GM18870 (cell line): ENCODE results near the gene RAPGEF4.

Experiments used
- ATAC-seq: cut with Tn5 transposase; IDR thresholded peaks from one replicate; pipeline ENCODE4 v1.9.1; 2021; ENCODE audit warnings: moderate library complexity; ENCODE audit not compliant: unreplicated experiment

The RAPGEF4 gene

DNA sequence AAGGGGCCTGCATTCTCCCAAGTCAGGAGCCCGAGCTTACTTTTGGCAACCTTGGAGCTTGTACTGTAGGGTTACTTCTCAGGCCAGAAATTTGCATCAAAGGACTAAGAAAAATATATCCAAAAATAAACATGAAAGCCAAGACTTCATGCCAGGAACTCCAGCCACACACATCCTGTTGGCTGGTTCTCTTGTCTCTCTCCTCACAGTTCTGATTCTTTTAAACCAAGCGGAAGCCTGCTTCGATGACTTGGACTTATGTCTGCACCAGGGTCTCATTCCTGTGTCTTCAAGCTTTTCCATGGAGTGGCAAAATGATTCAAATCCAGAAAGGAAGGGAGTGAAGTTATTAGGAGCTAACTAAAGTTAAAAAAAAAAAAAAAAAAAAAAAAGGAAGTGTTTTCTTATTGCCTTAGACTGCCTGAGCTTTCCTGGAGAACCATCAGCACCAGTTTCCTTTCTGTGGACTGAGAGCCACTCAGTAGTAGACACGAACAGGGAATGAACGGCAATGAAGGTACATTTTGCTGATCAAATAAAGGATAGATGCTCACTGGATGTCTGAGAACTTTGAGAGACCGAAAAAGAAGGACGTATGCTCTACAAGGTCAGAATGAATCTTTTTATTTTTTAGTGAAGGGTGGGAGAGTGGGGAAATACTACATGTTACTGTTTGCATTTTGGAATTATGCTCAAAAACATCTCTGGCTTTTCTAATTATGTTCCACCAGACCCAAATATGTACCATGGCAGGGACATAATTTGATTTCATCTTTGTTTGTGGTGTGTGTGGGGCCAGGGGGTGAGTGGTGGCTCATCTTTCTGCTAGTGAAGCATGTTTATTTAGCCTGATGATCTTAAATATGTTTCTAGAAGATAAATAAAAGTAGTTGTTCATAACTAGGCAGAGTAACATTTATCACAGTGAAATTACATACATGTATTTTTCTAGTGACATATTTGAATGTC, 86.0 kb downstream of the RAPGEF4 start:
- ATAC-seq = no peak

DNA sequence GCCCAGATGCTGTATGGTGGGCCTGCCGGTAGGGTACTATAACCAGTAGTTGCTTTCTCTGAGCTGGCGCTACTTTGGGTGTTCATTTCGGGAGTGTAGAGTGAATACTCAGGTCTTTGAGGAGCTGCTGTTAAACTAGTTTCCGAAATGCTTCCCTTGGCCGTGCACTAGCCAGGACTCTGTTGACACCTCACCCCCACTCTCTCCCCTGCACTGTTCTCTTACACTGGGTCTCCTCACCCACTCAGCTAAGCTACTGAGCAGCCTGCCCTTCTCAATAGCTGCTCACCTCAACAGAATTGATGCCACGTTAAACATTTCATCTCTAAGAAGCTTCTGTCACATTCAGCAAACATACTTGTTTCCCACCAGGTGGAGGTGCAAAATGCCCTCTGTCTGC, 86.9 kb downstream of the RAPGEF4 start:
- ATAC-seq = no peak

DNA sequence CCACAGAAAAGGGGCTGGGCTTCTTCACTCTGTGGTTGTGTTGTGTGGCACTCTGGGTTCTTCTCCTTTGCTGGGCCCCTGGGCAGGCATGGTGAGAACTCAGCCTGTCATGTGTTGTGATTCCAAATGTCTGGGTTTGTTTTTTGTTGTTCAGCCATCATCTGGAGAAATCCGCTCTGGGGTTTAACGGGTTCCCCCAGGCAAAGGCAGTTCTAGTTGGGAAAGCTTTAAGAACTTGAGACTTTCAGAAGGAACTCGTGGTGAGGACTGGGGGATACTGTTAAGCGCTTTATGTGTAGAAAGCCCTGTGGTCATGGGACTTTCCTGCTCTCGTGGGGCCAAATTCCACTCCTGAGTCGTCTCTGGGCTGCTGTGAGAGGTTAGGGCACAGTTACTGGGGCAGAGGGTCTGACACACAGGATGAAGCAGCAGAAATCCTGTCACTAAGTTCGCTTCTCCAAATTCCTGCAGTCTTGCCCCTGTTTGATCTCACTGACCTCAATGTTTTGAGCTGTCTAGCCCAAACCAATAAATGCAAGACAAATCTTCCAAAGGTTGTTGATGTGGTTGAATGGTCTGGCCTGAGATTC, 87.7 kb downstream of the RAPGEF4 start:
- no peak for ATAC-seq

DNA sequence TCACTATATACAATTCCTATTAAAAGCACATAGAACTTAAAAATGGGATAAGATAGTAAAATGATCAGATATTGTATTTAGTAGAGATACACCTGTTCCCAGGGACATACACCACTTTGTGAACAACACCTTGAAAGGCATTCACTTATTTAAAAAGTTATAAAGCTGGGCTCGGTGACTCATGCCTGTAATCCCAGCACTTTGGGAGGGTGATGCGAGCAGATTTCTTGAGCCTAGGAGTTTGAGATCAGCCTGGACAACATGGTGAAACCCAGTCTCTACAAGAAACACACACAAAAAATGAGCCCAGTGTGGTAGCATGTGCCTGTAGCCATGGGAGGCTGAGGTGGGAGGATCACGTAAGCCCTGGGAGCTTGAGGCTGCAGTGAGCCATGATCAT, 90.9 kb downstream of the RAPGEF4 start:
- no peak for ATAC-seq

DNA sequence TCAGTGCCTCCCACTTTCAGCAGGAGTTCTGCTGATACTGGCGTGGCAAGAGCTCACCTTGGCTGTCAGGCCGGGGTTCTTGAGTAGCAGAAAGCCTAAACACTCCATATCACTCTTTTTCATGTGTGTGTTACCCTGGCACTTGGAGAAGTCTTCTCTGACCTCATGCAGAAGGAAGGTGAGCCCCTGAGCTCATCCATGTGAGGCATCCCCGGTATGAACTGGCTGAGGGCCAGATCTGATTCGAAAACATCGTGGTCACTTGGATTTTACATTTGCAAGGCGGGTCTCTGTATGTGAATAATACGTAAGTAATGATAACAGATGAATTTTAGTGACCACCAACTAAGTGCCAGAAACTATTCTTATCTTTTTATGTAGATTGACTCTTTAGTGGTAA, 93.6 kb downstream of the RAPGEF4 start:
- no peak for ATAC-seq

DNA sequence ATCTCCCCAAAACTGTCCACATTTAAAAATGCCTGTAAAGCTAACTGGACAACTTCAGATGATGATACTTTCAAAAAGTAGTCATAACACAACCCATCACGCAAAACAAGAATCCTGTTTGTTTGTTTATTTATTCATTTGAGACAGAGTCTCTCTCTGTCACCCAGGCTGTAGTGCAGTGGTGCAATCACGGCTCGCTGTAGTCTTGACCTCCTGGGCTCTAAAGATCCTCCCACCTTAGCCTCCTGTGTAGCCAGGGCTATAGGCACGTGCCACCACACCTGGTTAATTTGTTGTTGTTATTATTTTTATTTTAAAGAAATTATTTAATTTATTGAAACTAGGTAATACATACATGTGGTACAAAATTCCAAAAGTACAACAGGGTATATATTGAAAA, 94.8 kb downstream of the RAPGEF4 start:
- no peak for ATAC-seq

DNA sequence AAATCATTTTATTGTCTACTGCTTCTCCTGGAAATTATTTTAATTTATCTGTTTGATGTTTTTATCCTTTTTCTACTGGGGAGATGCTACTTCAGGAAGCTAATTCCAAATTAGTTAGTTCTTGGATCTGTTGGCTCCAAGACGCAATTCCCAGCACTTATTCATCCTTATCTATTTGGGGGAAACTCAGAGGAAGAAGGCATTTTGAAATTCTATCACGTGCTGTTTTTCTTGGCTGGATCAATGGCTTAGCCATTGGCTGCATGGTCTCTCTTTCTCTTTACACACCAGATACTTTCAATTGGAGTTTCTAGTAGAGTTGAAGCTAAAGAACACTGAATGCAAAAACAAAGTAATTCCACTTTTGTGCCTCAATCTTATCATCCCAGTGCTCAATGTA, 98.3 kb downstream of the RAPGEF4 start:
- ATAC-seq = no peak

GRCh38 chr2:172834881-172835280, 99.2 kb downstream of the RAPGEF4 start:
- no peak for ATAC-seq

- ATAC-seq = no peak
These were observed 100.7 kb downstream of the RAPGEF4 start for GRCh38 chr2:172836347-172836821.

- no peak for ATAC-seq
These were observed 101.2 kb downstream of the RAPGEF4 start for GRCh38 chr2:172836827-172837226.

DNA sequence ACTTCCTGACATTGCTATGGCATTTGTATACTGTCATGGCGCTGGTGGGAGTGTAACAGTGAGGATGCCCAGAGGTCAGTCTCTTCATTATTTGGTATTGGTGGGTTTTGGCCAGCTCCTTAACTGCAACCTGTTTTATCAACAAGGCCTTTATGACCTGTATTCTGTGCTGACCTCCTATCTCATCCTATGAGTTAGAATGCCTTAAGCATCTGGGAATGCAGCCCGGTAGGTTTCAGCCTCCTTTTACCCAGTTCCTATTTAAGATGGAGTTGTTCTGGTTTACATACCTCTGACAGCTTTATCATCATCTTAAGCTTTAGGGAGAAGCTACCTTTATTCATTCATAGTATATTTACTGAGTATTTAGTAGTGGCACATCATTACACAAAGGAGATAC, 103.8 kb downstream of the RAPGEF4 start:
- no peak for ATAC-seq

DNA sequence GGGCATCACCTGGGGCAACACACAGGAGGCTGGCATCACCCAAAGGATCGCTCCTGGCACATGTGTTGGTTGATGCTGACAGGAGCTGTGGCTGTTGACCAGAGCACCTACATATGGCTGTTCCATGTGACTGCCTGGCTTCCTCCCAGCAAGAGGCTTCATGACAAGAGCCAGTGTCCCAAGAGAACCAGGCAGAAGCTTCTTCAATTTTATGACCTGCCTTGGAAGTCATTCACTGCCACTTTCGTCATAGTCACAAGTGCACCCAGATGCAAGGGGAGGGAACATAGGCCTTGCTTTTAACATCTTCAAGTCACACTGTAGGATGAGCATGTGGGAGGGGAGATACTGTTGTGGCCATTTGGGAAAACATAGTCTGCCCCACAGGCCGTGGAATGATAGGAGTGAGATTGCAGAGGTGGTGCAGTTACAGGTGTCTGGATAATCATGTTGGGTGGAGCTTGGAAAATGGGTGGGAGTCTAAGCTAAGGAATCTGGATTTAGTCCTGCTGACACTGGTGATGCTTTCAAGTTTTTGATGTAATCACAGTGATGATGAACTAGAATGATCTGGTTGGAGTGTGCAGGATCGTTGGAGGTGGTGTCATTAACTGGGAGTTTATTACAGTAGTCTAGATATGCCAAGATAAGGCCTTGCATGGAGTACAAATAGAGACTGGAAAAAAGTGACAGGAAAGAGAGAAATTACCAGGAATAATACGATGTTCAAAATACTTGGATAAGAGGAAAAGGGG, 107.0 kb downstream of the RAPGEF4 start:
- no peak for ATAC-seq

DNA sequence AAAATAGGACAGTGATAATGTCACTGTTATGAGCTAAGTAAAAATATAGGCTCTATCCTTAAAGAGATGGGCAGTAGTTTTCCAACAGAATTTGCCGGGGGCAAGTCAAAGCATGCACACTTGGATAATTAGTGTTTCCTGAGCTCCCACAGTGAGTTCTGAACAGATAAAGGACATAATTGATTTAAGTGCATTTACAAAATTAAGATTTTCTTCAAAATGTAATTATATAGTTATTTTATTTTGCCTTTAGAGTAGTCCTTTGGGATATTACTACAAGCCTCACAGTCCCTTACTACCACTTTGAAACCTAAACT, 107.6 kb downstream of the RAPGEF4 start:
- no peak for ATAC-seq

DNA sequence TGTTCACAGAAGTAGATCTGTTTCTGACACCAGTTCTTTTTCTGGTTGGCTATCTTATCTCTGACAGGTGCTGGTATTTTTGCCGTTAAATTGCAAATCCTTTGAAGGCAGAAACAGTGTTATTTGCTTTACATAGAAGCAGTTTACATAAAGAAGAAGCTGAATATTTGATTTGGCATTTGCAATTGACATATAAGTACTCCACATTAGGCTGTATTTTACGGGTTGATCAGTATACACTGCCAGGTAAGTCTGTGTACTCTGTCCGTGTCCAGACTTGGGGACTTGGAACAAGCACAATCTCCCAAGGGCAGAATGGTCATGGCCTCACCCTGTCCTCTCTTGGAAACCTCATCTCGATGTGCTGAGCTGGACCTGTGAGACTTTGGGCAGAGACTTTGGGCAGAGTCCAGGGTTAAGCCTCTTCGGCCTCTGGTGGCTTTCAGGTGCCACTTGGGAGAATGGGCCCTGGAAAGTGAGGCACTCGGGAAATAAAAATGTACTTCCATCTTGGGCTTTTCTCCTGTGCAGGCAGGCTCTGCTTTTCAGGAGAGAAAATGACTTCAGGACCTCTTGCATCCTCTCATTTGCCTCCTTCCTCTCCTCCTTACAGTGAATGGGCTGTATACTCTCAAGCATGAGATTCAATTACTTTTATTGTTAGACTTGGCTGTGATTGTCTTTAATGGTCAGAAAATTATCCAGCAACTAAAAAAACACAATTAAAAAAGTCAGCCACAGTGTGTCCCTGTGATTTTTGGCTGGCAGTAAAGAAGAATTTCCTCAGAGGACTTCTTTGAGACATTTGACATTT, 108.5 kb downstream of the RAPGEF4 start:
- no peak for ATAC-seq

GRCh38 chr2:172845028-172845630, 109.5 kb downstream of the RAPGEF4 start:
- ATAC-seq = no peak

DNA sequence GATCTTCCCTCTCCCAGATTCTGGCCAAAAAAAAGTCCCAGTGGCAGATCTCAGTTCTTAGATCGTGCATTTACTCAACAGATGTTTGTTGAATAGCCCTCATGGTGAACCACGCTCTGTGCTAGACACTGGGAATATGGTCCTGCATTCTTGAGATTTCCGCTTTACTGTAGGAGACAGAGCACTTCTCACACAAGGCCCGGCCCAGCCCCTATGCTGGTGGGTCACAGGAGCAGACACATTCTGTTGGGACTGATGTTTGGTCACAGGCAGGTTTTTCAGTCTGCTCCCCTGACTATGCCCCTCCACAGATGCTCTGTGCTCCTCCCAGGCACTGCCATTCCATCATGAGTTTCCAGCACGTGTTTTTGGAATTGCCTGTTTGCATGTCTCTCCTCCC, 110.9 kb downstream of the RAPGEF4 start:
- ATAC-seq = no peak

DNA sequence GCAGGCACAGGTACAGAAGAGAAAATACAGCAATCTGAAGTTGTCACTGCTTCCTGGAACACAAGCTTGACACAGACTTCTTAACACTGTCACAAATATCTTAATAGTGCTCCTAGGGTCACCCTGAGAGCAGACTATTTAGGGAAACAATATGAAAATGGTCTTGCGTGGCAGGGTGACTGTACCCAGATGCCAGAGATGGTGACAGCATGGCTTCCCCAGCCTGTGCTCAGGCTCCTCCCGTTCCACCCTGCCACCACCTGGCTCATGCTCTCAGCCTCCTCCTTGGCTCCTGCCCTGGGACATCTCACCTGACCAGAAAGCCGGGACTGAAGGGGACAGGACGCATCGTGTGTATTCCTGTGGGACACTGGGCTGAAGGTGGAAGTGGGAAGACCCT, 111.5 kb downstream of the RAPGEF4 start:
- no peak for ATAC-seq

DNA sequence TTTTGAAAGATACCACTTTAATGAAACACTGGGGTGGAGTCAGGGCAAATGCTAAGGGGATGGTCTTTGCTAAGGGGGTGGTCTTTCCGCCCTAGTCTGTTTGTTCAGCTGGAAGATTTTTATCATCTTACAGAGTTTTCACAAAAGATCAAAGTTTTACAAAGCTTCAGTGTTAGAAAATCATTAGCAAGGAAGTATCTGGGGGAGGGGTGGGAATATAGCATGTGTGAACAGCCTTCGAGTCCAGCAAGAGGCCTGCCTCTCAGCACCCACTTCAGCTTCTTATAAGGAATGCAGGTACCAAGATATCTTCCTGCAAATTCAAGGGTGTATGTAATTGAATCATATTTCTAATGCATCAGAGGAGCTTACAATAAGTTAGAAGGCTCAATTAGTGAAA, 112.9 kb downstream of the RAPGEF4 start:
- no peak for ATAC-seq

DNA sequence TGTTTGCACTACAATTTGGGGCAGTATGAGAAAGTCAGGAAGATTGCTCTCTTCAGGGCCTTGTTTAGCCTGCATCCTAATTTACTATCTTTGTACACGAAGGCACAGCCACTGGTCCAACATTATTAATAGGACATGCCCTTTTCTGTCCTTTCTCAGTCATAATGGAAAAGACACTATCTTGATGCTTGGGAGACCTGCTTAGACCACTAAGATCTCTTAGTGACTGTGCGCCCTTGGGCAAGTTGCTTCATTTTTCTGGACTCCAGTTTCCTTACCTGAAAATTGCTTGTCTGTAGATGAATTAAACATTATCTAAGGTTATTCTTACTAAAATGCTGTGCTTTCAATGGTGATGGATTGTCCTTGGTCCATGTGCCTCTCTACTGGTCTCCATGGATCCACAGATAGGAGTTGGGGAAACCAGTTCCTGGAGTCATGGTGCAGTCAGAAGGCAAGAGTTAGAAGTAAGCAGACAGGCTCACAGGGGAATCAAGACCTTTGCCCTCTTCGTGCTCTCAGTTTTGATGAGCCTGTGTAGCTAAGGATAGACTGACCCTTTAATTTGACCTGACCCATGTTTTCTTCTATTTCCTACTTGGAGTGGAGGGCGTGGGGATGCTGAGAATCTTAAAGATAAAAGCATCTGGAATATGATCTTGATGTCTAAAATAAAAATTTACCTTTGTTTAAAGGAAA, 114.0 kb downstream of the RAPGEF4 start:
- ATAC-seq = no peak

DNA sequence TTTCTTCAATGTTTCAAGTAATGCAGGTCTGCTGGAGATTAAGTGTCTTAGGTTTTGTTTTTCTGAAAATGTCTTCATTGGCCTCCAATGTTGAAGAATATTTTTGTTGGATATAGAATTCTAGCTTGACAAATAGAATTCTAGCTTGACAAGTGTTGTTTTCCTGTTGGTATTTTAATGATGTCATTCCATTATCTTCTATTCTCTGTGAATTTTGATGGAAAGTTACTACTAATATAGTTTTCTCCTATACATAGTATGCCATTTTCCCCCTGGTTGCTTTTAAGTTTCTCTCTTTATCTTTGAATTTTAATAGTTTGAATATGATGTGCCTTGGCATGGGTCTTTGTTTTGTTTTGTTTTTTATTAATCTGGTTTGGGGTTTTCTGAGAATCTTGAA, 119.9 kb downstream of the RAPGEF4 start:
- no peak for ATAC-seq
